ENCODE results near the gene NOD1. TPM values are rescaled to one million over a fixed set of nuclear protein-coding genes. Genes with fewer than 3 reads are reported as not detected.
"Not testable (repeated sequence)": the region's sequence is repeated elsewhere in the genome, so short reads cannot be mapped to it uniquely, and the experiment has no call there.

NOD1 gene
- polyA plus RNA-seq (2013, experiment 1 of 2): 2.1 TPM
- 4.0 TPM for polyA plus RNA-seq (2013, experiment 2 of 2)

- peaks cover 20% of the 10 kb centered on the region for H3K27me3 ChIP-seq (ENCODE audit: insufficient read depth, low read length)
- H3K27ac ChIP-seq (ENCODE audit: low read depth, low read length): peak within 1 kb of the TSS; percentile 58; the same call in 1 of the 2 replicates
- H3K4me3 ChIP-seq (ENCODE audit: low read length): peak within 1 kb of the TSS; percentile 64
- no peaks in the 10 kb centered on the region for H3K36me3 ChIP-seq (ENCODE audit: insufficient read depth, low read length)
- peak within 1 kb of the TSS; percentile 78 for H3K9ac ChIP-seq (ENCODE audit: low read depth, low read length)
- 3% methylated on average over 76 of the region's 77 CpGs for WGBS
- H3K4me1 ChIP-seq (ENCODE audit: insufficient read depth, low read length): no peaks in the 10 kb centered on the region
- H3K9me3 ChIP-seq (ENCODE audit: insufficient read depth, low read depth, low read length): no peaks in the 10 kb centered on the region
Measured at GRCh38 chr7:30478349-30479201, at the start of gene NOD1. Gene NOD1, minus strand, starts transcription at chr7:30478784. Its CDS starts 21,863 bp downstream, at chr7:30456921.

GRCh38 chr7:30527297-30527696 lies 48.7 kb upstream of the NOD1 start:
- H3K4me1 ChIP-seq (ENCODE audit: insufficient read depth, low read length); H3K9ac ChIP-seq (ENCODE audit: low read depth, low read length); H3K27ac ChIP-seq (ENCODE audit: low read depth, low read length); H3K9me3 ChIP-seq (ENCODE audit: insufficient read depth, low read depth, low read length); H3K4me3 ChIP-seq (ENCODE audit: low read length); H3K36me3 ChIP-seq (ENCODE audit: insufficient read depth, low read length); H3K27me3 ChIP-seq (ENCODE audit: insufficient read depth, low read length): not testable (repeated sequence)
- WGBS: 88% methylated on average over 1 of the region's 1 CpG

DNA sequence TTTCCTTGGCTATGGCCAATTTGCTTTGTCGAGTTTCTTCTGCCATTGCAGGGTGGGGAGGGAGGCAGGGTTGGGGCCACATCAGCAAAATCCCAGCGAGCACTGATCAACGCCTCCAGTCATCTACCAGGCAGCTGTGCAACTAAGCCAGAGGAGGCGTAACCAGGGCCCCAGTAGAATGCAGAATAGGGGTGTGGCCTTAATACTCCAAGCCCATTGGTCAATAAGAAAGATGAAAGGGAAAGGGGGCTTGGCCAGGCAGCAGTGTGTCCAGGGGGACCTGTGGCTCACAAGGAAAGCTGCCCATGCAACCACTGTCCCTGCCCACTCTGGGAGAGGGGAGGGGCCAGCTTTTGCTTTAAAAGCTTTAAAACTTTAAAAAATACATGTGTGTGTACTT lies 47.6 kb upstream of the NOD1 start:
- Histone ChIP-seq H3K4me3 (ENCODE audit: low read length) (no peak overlapping the region), H3K36me3 (ENCODE audit: insufficient read depth, low read length) (no peaks in the 10 kb centered on the region), H3K27ac (ENCODE audit: low read depth, low read length) (no peak overlapping the region), H3K9ac (ENCODE audit: low read depth, low read length) (no peak overlapping the region), H3K4me1 (ENCODE audit: insufficient read depth, low read length) (no peaks in the 10 kb centered on the region), H3K9me3 (ENCODE audit: insufficient read depth, low read depth, low read length) (no peaks in the 10 kb centered on the region), H3K27me3 (ENCODE audit: insufficient read depth, low read length) (no peaks in the 10 kb centered on the region)
- WGBS: 96% methylated on average over 4 of the region's 4 CpGs

DNA sequence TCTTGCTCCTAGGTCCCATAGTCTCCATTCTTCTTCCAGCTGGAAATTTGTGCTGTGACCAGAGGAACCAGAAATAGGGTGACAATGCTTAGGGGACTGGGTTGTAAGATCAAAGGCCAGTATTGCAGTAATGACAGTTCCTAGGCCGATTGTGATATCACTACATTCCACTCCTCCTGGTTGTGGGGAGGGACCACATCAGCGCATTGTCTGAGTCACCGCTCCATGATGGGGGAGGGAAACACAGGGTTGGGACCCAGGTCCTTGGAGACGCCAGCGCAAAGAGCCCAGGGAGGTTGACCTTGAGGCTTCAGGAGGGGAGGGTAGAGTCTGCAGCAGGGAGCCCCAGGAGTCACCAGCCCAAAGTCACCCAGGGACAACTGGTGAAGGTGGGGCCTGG lies 46.8 kb upstream of the NOD1 start:
- Histone ChIP-seq H3K27me3 (ENCODE audit: insufficient read depth, low read length) (no peaks in the 10 kb centered on the region), H3K27ac (ENCODE audit: low read depth, low read length) (no peak overlapping the region), H3K9ac (ENCODE audit: low read depth, low read length) (no peak overlapping the region), H3K4me3 (ENCODE audit: low read length) (no peak overlapping the region), H3K36me3 (ENCODE audit: insufficient read depth, low read length) (no peaks in the 10 kb centered on the region), H3K9me3 (ENCODE audit: insufficient read depth, low read depth, low read length) (no peaks in the 10 kb centered on the region), H3K4me1 (ENCODE audit: insufficient read depth, low read length) (no peaks in the 10 kb centered on the region)
- 98% methylated on average over 4 of the region's 5 CpGs for WGBS

- Histone ChIP-seq H3K36me3 (ENCODE audit: insufficient read depth, low read length) (no peaks in the 10 kb centered on the region), H3K9ac (ENCODE audit: low read depth, low read length) (no peak overlapping the region), H3K4me3 (ENCODE audit: low read length) (no peak overlapping the region), H3K9me3 (ENCODE audit: insufficient read depth, low read depth, low read length) (no peaks in the 10 kb centered on the region), H3K4me1 (ENCODE audit: insufficient read depth, low read length) (no peaks in the 10 kb centered on the region), H3K27me3 (ENCODE audit: insufficient read depth, low read length) (no peaks in the 10 kb centered on the region), H3K27ac (ENCODE audit: low read depth, low read length) (no peak overlapping the region)
- 94% methylated on average over 2 of the region's 2 CpGs for WGBS
Measured at GRCh38 chr7:30524545-30524944, 46.0 kb upstream of the NOD1 start.

DNA sequence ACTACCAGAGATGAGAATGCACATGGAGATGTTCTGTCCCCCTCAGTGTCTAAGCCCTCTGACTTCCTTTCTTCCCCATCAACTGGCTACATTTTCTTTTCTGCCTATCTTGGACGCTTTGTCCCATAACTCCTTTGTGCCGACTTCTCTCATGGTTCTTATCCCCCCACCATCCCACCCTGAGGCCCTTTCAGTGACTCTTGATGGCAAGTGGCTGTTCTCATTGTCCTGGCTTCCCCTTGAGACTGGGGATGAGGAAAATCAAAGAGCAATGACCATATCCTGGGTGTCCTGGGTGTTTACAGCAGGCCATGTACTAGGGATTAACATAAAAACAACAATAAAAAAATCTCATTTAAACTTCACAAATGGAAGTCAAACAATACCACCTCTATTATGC lies 44.9 kb upstream of the NOD1 start:
- Histone ChIP-seq H3K27me3 (ENCODE audit: insufficient read depth, low read length) (no peaks in the 10 kb centered on the region), H3K4me3 (ENCODE audit: low read length) (no peak overlapping the region), H3K9me3 (ENCODE audit: insufficient read depth, low read depth, low read length) (no peaks in the 10 kb centered on the region), H3K27ac (ENCODE audit: low read depth, low read length) (no peak overlapping the region), H3K36me3 (ENCODE audit: insufficient read depth, low read length) (no peaks in the 10 kb centered on the region), H3K4me1 (ENCODE audit: insufficient read depth, low read length) (no peaks in the 10 kb centered on the region), H3K9ac (ENCODE audit: low read depth, low read length) (no peak overlapping the region)
- 93% methylated on average over 2 of the region's 2 CpGs for WGBS

GRCh38 chr7:30522159-30522558 lies 43.6 kb upstream of the NOD1 start:
- no peaks in the 10 kb centered on the region for H3K27me3 ChIP-seq (ENCODE audit: insufficient read depth, low read length)
- no peaks in the 10 kb centered on the region for H3K9me3 ChIP-seq (ENCODE audit: insufficient read depth, low read depth, low read length)
- 94% methylated on average over 3 of the region's 3 CpGs for WGBS
- no peak overlapping the region for H3K4me3 ChIP-seq (ENCODE audit: low read length)
- no peaks in the 10 kb centered on the region for H3K4me1 ChIP-seq (ENCODE audit: insufficient read depth, low read length)
- H3K9ac ChIP-seq (ENCODE audit: low read depth, low read length): no peak overlapping the region
- H3K36me3 ChIP-seq (ENCODE audit: insufficient read depth, low read length): no peaks in the 10 kb centered on the region
- H3K27ac ChIP-seq (ENCODE audit: low read depth, low read length): no peak overlapping the region

- Histone ChIP-seq H3K4me3 (ENCODE audit: low read length) (no peak overlapping the region), H3K36me3 (ENCODE audit: insufficient read depth, low read length) (no peaks in the 10 kb centered on the region), H3K27ac (ENCODE audit: low read depth, low read length) (no peak overlapping the region), H3K9ac (ENCODE audit: low read depth, low read length) (no peak overlapping the region), H3K9me3 (ENCODE audit: insufficient read depth, low read depth, low read length) (no peaks in the 10 kb centered on the region), H3K27me3 (ENCODE audit: insufficient read depth, low read length) (no peaks in the 10 kb centered on the region), H3K4me1 (ENCODE audit: insufficient read depth, low read length) (no peaks in the 10 kb centered on the region)
- 86% methylated on average over 1 of the region's 1 CpG for WGBS
Measured at GRCh38 chr7:30521532-30521931, 42.9 kb upstream of the NOD1 start.

DNA sequence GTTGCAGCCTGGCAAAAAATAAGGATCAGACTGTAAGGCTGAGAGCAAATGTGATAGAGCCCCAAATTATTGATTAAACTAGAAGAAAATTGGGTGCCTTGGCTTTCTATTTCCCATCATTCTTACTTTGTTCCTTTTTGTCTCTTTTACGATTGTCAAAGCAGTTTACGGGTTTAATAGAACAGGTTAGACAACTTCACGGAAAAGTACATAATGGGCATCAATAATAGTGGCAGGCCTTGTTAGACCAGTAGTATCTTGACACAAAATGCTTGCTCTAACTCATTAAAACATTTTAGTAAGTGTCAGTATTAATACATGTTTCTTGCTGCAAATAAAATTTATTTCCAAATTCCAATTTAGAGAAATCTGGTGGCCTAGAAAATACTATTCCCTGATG lies 40.5 kb upstream of the NOD1 start:
- Histone ChIP-seq H3K9me3 (ENCODE audit: insufficient read depth, low read depth, low read length) (no peaks in the 10 kb centered on the region), H3K27ac (ENCODE audit: low read depth, low read length) (no peak overlapping the region), H3K4me3 (ENCODE audit: low read length) (no peak overlapping the region), H3K36me3 (ENCODE audit: insufficient read depth, low read length) (no peaks in the 10 kb centered on the region), H3K27me3 (ENCODE audit: insufficient read depth, low read length) (no peaks in the 10 kb centered on the region), H3K9ac (ENCODE audit: low read depth, low read length) (no peak overlapping the region), H3K4me1 (ENCODE audit: insufficient read depth, low read length) (no peaks in the 10 kb centered on the region)
- 94% methylated on average over 3 of the region's 3 CpGs for WGBS

GRCh38 chr7:30515761-30516160 lies 37.2 kb upstream of the NOD1 start:
- no peaks in the 10 kb centered on the region for H3K9me3 ChIP-seq (ENCODE audit: insufficient read depth, low read depth, low read length)
- H3K36me3 ChIP-seq (ENCODE audit: insufficient read depth, low read length): no peaks in the 10 kb centered on the region
- no peak overlapping the region for H3K27ac ChIP-seq (ENCODE audit: low read depth, low read length)
- no peaks in the 10 kb centered on the region; the same call in 1 of the 2 replicates for H3K4me1 ChIP-seq (ENCODE audit: insufficient read depth, low read length)
- H3K9ac ChIP-seq (ENCODE audit: low read depth, low read length): no peak overlapping the region
- 96% methylated on average over 2 of the region's 2 CpGs for WGBS
- no peak overlapping the region for H3K4me3 ChIP-seq (ENCODE audit: low read length)
- H3K27me3 ChIP-seq (ENCODE audit: insufficient read depth, low read length): no peaks in the 10 kb centered on the region

- H3K36me3 ChIP-seq (ENCODE audit: insufficient read depth, low read length): no peaks in the 10 kb centered on the region
- H3K4me1 ChIP-seq (ENCODE audit: insufficient read depth, low read length): no peaks in the 10 kb centered on the region; the same call in 1 of the 2 replicates
- no peak overlapping the region for H3K4me3 ChIP-seq (ENCODE audit: low read length)
- no peaks in the 10 kb centered on the region for H3K9me3 ChIP-seq (ENCODE audit: insufficient read depth, low read depth, low read length)
- no peak overlapping the region for H3K27ac ChIP-seq (ENCODE audit: low read depth, low read length)
- H3K9ac ChIP-seq (ENCODE audit: low read depth, low read length): no peak overlapping the region
- 89% methylated on average over 1 of the region's 1 CpG for WGBS
- H3K27me3 ChIP-seq (ENCODE audit: insufficient read depth, low read length): no peaks in the 10 kb centered on the region
Measured at GRCh38 chr7:30514776-30515175, 36.2 kb upstream of the NOD1 start.
